SK-N-MC (cell line): ENCODE data around the gene RASAL1.

ENCODE experiments used
- EZH2 ChIP-seq: fragments of 200-600 bp; sonication (generic); IDR thresholded peaks from one replicate; pipeline ENCODE4 v1.6.1; 2017; ENCODE audit warnings: antibody characterized with exemption
- FOXP2 ChIP-seq: optimal IDR thresholded peaks from 2 replicates; pipeline ENCODE3; 2011; ENCODE audit warnings: mild to moderate bottlenecking, moderate library complexity; ENCODE audit not compliant: insufficient read depth; ENCODE audit errors: extremely low read length, control extremely low read depth
- POLR2AphosphoS5 ChIP-seq: IDR thresholded peaks from 2 replicates; pipeline ENCODE4 v1.6.1; 2012; ENCODE audit warnings: mild to moderate bottlenecking, low read depth, low read length, borderline replicate concordance

DNA sequence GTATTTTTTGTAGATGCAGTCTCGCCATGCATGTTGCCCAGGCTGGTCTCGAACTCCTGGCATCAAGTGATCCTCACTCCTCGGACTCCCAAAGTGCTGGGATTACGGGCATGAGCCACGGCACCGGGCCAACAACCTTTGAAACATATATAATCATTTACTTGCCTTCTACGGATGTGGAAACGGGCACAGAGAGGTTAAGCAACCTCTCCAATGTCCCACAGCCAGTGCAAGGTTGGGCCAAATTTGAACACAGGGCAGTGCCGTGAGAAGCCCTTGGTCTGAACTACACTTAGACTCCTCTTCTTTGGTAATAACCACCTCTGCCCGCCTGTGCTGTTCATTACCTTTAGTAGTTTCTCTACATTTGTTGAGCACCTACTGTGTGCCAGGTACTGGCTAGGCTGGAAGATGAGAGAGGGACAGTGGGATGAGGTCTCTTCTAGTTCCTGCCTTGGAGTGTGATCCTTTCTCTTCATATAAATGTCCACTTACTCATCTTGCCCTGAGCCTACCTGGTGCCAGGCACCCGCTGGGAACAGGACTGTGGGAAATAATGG, 47.5 kb upstream of the RASAL1 start:
- TF ChIP-seq EZH2 (no peak), FOXP2 (no peak), POLR2AphosphoS5 (no peak)
